Spleen (tissue), 11 donors: ENCODE measurements around the gene EME1. TPM values are rescaled to one million over a fixed set of nuclear protein-coding genes. Genes with fewer than 3 reads are reported as not detected.

Experiments used
- DNase-seq: peaks from one replicate; pipeline ENCODE4 v3.0.0-alpha.2; 2020
- H3K27ac ChIP-seq, 8 donors: fragments of 200-600 bp; sonication (generic) in 7 of 8; 1 replicate in 4 of 8; 2 replicates in 4 of 8; pipeline versions ENCODE4 v1.5.0 to v1.8.0; 2016 to 2021; ENCODE audit warnings: inconsistent platforms in 4 of 8, mild to moderate bottlenecking in 4 of 8, moderate library complexity in 1 of 8
- H3K27me3 ChIP-seq, 7 donors: fragments of 200-600 bp; sonication (generic) in 6 of 7; replicated peaks in 1 of 7; 1 replicate in 4 of 7; 2 replicates in 3 of 7; pipeline versions ENCODE4 v1.5.0 to v1.8.0; 2016 to 2021; ENCODE audit warnings: inconsistent platforms in 3 of 7, mild to moderate bottlenecking in 1 of 7
- H3K36me3 ChIP-seq, 6 donors: fragments of 200-600 bp; sonication (generic) in 5 of 6; 1 replicate in 4 of 6; 2 replicates in 2 of 6; pipeline versions ENCODE4 v1.5.0 to v1.8.0; 2016 to 2021; ENCODE audit warnings: inconsistent platforms in 2 of 6
- H3K4me1 ChIP-seq, 6 donors: fragments of 200-600 bp; sonication (generic) in 5 of 6; 1 replicate in 3 of 6; 2 replicates in 3 of 6; pipeline versions ENCODE4 v1.5.0 to v1.8.0; 2016 to 2021; ENCODE audit warnings: inconsistent platforms in 3 of 6
- H3K4me3 ChIP-seq, 8 donors: fragments of 200-600 bp; sonication (generic) in 7 of 8; 1 replicate in 4 of 8; 2 replicates in 4 of 8; pipeline versions ENCODE4 v1.5.0 to v1.8.0; 2016 to 2021; ENCODE audit warnings: inconsistent platforms in 4 of 8, mild to moderate bottlenecking in 4 of 8, moderate library complexity in 2 of 8
- H3K9me3 ChIP-seq, 8 donors: fragments of 200-600 bp; sonication (generic) in 7 of 8; 1 replicate in 4 of 8; 2 replicates in 4 of 8; pipeline versions ENCODE4 v1.5.0 to v1.8.0; 2016 to 2021; ENCODE audit warnings: inconsistent platforms in 4 of 8
- CTCF ChIP-seq, 11 experiments: fragments of 200-600 bp in 7 of 11; fragments of 450-650 bp in 4 of 11; sonication (generic) in 4 of 11; IDR thresholded peaks in 8 of 11; conservative IDR thresholded peaks in 3 of 11; 1 replicate in 7 of 11; 2 replicates in 4 of 11; pipeline versions ENCODE4 v1.4.0 to v1.8.0; 2016 to 2021; ENCODE audit warnings: antibody characterized with exemption in 11 of 11, inconsistent platforms in 4 of 11, mild to moderate bottlenecking in 1 of 11
- POLR2A ChIP-seq, 3 donors: fragments of 450-650 bp; IDR thresholded peaks; one replicate each; pipeline ENCODE4 v1.5.1; 2017; ENCODE audit warnings: antibody characterized with exemption in 3 of 3, mild to moderate bottlenecking in 1 of 3
- POLR2AphosphoS5 ChIP-seq, 3 donors: sonication (generic); formaldehyde crosslinking; IDR thresholded peaks; one replicate each; pipeline ENCODE4 v1.5.1; 2017; ENCODE audit warnings: antibody characterized with exemption in 3 of 3
- WGBS, 5 donors: extraction: QIAGEN DNeasy Blood & Tissue Kit in 3 of 5; methylation state at CpG; one replicate each; pipeline versions ENCODE4 v1.1.5 to v1.1.7; 2013 to 2018; 5-methylcytosine and 5-hydroxymethylcytosine counted together
- intact Hi-C: fragments of 100-400 bp; cut with DNase I; formaldehyde crosslinking; loops from one replicate; pipeline ENCODE4 v1.15.0; 2023; ENCODE audit warnings: low total_unique reads
- polyA plus RNA-seq, 3 donors: library from polyadenylated mRNA; stranded (reverse); fragments of 200-250 nt; gene quantifications; one replicate each; pipeline ENCODE4 v1.2.1, GENCODE V29; 2013
- total RNA-seq, 7 donors: library from RNA; depleted of rRNA in 3 of 7; stranded (reverse); fragments of >200 nt in 3 of 7; fragmentation: NEBNext Ultra II Directional in 4 of 7; extraction: Animal tissue kit (Norgen Biotek cat#: 25700) in 4 of 7; gene quantifications; one replicate each; pipeline versions ENCODE4 v1.1.0 to v1.2.1, GENCODE V29; 2016 to 2021
- donor health status: healthy with polysubstance abuse.
- donor health status: DM: no; HTN: no; CAD: no; lungs with moderate emphysema.
- donor health status: DM: no; HTN: no; CAD: no.
- donor health status: Bipolar disorder and iron deficiency.
- donor health status: healthy.
- donor health status: DM: no; HTN: no; CAD: no.
- donor health status: DM: yes; HTN: yes; CAD: no.

EME1 gene
- total and polyA plus RNA-seq, 10 donors: 0.66 to 3.6 (median 1.9) TPM

GRCh38 chr17:50339381-50339780 lies 33.6 kb upstream of the EME1 start:
- Histone ChIP-seq H3K4me3 (no peak overlapping the region), H3K27me3 (peaks cover 0 to 9% (median 0%) of the 10 kb centered on the region in 7 donors), H3K4me1 (peaks cover 0 to under 1% (median 0%) of the 10 kb centered on the region in 6 donors), H3K9me3 (peaks cover 0 to 19% (median 14%) of the 10 kb centered on the region in 8 donors), H3K27ac (no peak overlapping the region), H3K36me3 (no peaks in the 10 kb centered on the region)
- intact Hi-C loops: no loop called here
- no peak for DNase-seq
- TF ChIP-seq CTCF (IDR thresholded peaks at IDR 0.05 in 8 of 11, conservative IDR thresholded peaks at IDR 0.05 in 3 of 11) (no peak), POLR2A (IDR thresholded peaks at IDR 0.05) (no peak), POLR2AphosphoS5 (IDR thresholded peaks at IDR 0.05) (no peak)

- no peaks in the 10 kb centered on the region for H3K27me3 ChIP-seq
- DNase-seq: no peak
- H3K4me3 ChIP-seq: peak overlapping the region in 1 of 8 donors; percentile 94
- WGBS, 5 donors: 65 to 73% (median 69%) methylated on average over 13 of the region's 13 CpGs
- H3K27ac ChIP-seq: peak overlapping the region in 3 of 8 donors; percentile 55 to 83 (median 80)
- intact Hi-C loops: no loop called here
- TF ChIP-seq POLR2A (IDR thresholded peaks at IDR 0.05) (no peak), CTCF (IDR thresholded peaks at IDR 0.05 in 8 of 11, conservative IDR thresholded peaks at IDR 0.05 in 3 of 11) (no peak), POLR2AphosphoS5 (IDR thresholded peaks at IDR 0.05) (no peak)
- H3K36me3 ChIP-seq: no peaks in the 10 kb centered on the region
- no peaks in the 10 kb centered on the region for H3K9me3 ChIP-seq
- H3K4me1 ChIP-seq: peaks cover 14 to 45% (median 36%) of the 10 kb centered on the region in 6 donors
These were observed 28.2 kb upstream of the EME1 start for GRCh38 chr17:50344731-50345365.

- intact Hi-C loops: no loop called here
- Histone ChIP-seq H3K27me3 (no peaks in the 10 kb centered on the region), H3K36me3 (no peaks in the 10 kb centered on the region), H3K4me1 (peaks cover 14 to 45% (median 36%) of the 10 kb centered on the region in 6 donors), H3K4me3 (peak within 1 kb of the TSS; percentile 64 to 94 (median 83)), H3K9me3 (no peaks in the 10 kb centered on the region), H3K27ac (peak within 1 kb of the TSS; percentile 62 to 89 (median 71))
- DNase-seq: peak; percentile 97
- WGBS, 5 donors: 4 to 22% (median 6%) methylated on average over 21 to 87 of the region's 87 CpGs
- TF ChIP-seq POLR2A (IDR thresholded peaks at IDR 0.05): peak in 1 of 3 donors; percentile 2
- TF ChIP-seq POLR2AphosphoS5 (IDR thresholded peaks at IDR 0.05): peak; percentile 80 to 82 (median 80)
- TF ChIP-seq CTCF (IDR thresholded peaks at IDR 0.05 in 8 of 11, conservative IDR thresholded peaks at IDR 0.05 in 3 of 11): no peak
These were observed 27.4 kb upstream of the EME1 start, which contains the start of gene XYLT2 for GRCh38 chr17:50345432-50346312. TSS of gene XYLT2 (plus strand) at chr17:50346126. CDS start at chr17:50346141, 15 bp downstream.
